Natural killer cell (primary cell): ENCODE data around the gene ARAP1. TPM values are rescaled to one million over a fixed set of nuclear protein-coding genes. Genes with fewer than 3 reads are reported as not detected.

Experiments
- ATAC-seq, 3 donors: fragments of 150-1000 bp in 2 of 3; fragments of 200-7000 bp in 1 of 3; cut with Tn5 transposase; 1 replicate in 1 of 3; 2 replicates in 2 of 3; pipeline ENCODE4 v1.10.0; 2021; ENCODE audit warnings: mild to moderate bottlenecking in 2 of 3, moderate library complexity in 2 of 3
- DNase-seq, 2 donors: peaks; one replicate each; pipeline versions ENCODE4 v3.0.0 to v3.0.0-alpha.2; 2013 to 2021; ENCODE audit warnings: mixed read lengths in 1 of 2
- H3K27ac ChIP-seq: one replicate; pipeline ENCODE4 v1.5.1; 2013; ENCODE audit warnings: mild to moderate bottlenecking, low read length
- H3K27me3 ChIP-seq: one replicate; pipeline ENCODE4 v1.6.1; 2013; ENCODE audit warnings: low read length; ENCODE audit not compliant: control insufficient read depth, insufficient read depth
- H3K36me3 ChIP-seq: one replicate; pipeline ENCODE4 v1.6.1; 2013; ENCODE audit warnings: low read length; ENCODE audit not compliant: control insufficient read depth, insufficient read depth
- H3K4me1 ChIP-seq: one replicate; pipeline ENCODE4 v1.6.1; 2013; ENCODE audit warnings: low read length; ENCODE audit not compliant: control insufficient read depth, insufficient read depth
- H3K4me3 ChIP-seq: one replicate; pipeline ENCODE4 v1.5.1; 2013; ENCODE audit warnings: low read length
- H3K9me3 ChIP-seq: one replicate; pipeline ENCODE4 v1.6.1; 2013; ENCODE audit warnings: low read length; ENCODE audit not compliant: control insufficient read depth, insufficient read depth
- H3K27ac Mint-ChIP-seq, 2 donors: one replicate each; pipeline ENCODE4 v1.8.0; 2022; ENCODE audit warnings: mild to moderate bottlenecking in 2 of 2, mixed read lengths in 2 of 2, moderate library complexity in 1 of 2
- H3K27me3 Mint-ChIP-seq, 2 donors: one replicate each; pipeline ENCODE4 v1.8.0; 2022; ENCODE audit warnings: low read depth in 2 of 2, mixed read lengths in 2 of 2
- H3K36me3 Mint-ChIP-seq: one replicate; pipeline ENCODE4 v1.8.0; 2022; ENCODE audit warnings: mixed read lengths
- H3K4me1 Mint-ChIP-seq, 2 donors: one replicate each; pipeline ENCODE4 v1.8.0; 2022; ENCODE audit warnings: mixed read lengths in 2 of 2
- H3K4me3 Mint-ChIP-seq: one replicate; pipeline ENCODE4 v1.8.0; 2022; ENCODE audit warnings: mild to moderate bottlenecking, moderate library complexity, mixed read lengths
- H3K9me3 Mint-ChIP-seq, 2 donors: one replicate each; pipeline ENCODE4 v1.8.0; 2022; ENCODE audit warnings: mixed read lengths in 2 of 2
- CTCF ChIP-seq: fragments of 200-600 bp; IDR thresholded peaks from one replicate; pipeline ENCODE4 v1.8.0; 2022; ENCODE audit warnings: antibody characterized with exemption
- WGBS: methylation state at CpG from one replicate; pipeline ENCODE4 v1.1.7; 2013; ENCODE audit warnings: missing lambda C conversion rate; ENCODE audit not compliant: insufficient coverage; 5-methylcytosine and 5-hydroxymethylcytosine counted together
- intact Hi-C: fragments of 100-400 bp; cut with micrococcal nuclease; formaldehyde crosslinking; loops from one replicate; pipeline ENCODE4 v1.14.2; 2022
- total RNA-seq, 4 donors: library from RNA; stranded (reverse); fragments of 120-200 nt in 1 of 4; gene quantifications; one replicate each; pipeline versions ENCODE4 v1.2.3 to v1.2.4, GENCODE V29; 2013 to 2022

Gene ARAP1
- total RNA-seq, 3 donors from 2014 or later (not counting 1 experiment from before 2014, with no cell fraction given), result 293 to 327 (median 296) TPM

- 73% methylated on average over 26 of the region's 26 CpGs for WGBS
- intact Hi-C loops, result no loop called here
- Mint-ChIP-seq H3K4me3 (peak overlapping the region; percentile 3), H3K9me3 (no peaks in the 10 kb centered on the region), H3K36me3 (peaks cover 12% of the 10 kb centered on the region), H3K27ac (peak overlapping the region; percentile 73 to 93), H3K4me1 (peaks cover 53 to 74% of the 10 kb centered on the region in 2 donors), H3K27me3 (no peaks in the 10 kb centered on the region)
- ATAC-seq (peak; percentile 50 to 76 (median 73)), DNase-seq (peak in 1 of 2 donors; percentile 39)
- no peak for TF ChIP-seq CTCF
- Histone ChIP-seq H3K27ac (no peak overlapping the region), H3K36me3 (peaks cover 71% of the 10 kb centered on the region), H3K9me3 (no peaks in the 10 kb centered on the region), H3K4me3 (no peak overlapping the region), H3K4me1 (peaks cover 28% of the 10 kb centered on the region), H3K27me3 (no peaks in the 10 kb centered on the region)
Measured at GRCh38 chr11:72712168-72712751, 39.9 kb downstream of the ARAP1 start.

- DNase-seq (no peak), ATAC-seq (no peak)
- Histone ChIP-seq H3K4me3 (no peak overlapping the region), H3K27me3 (no peaks in the 10 kb centered on the region), H3K27ac (no peak overlapping the region), H3K9me3 (no peaks in the 10 kb centered on the region), H3K4me1 (peaks cover 28% of the 10 kb centered on the region), H3K36me3 (peaks cover 72% of the 10 kb centered on the region)
- Mint-ChIP-seq H3K27me3 (no peaks in the 10 kb centered on the region), H3K9me3 (no peaks in the 10 kb centered on the region), H3K36me3 (peaks cover 12% of the 10 kb centered on the region), H3K4me3 (no peak overlapping the region), H3K4me1 (peaks cover 58 to 80% of the 10 kb centered on the region in 2 donors), H3K27ac (peak overlapping the region; percentile 76 to 93)
- WGBS, result 99% methylated on average over 9 of the region's 9 CpGs
- intact Hi-C loops, result no loop called here
- no peak for TF ChIP-seq CTCF
Measured at GRCh38 chr11:72711141-72711540, 41.1 kb downstream of the ARAP1 start.

- no peak for ATAC-seq
- Histone ChIP-seq H3K27me3 (no peaks in the 10 kb centered on the region), H3K4me3 (no peak overlapping the region), H3K27ac (no peak overlapping the region), H3K36me3 (peaks cover 79% of the 10 kb centered on the region), H3K4me1 (peaks cover 25% of the 10 kb centered on the region), H3K9me3 (no peaks in the 10 kb centered on the region)
- Mint-ChIP-seq H3K9me3 (no peaks in the 10 kb centered on the region), H3K4me1 (peaks cover 52 to 74% of the 10 kb centered on the region in 2 donors), H3K27ac (peak overlapping the region in 1 of 2 donors; percentile 70), H3K27me3 (no peaks in the 10 kb centered on the region), H3K4me3 (no peak overlapping the region), H3K36me3 (peaks cover 12% of the 10 kb centered on the region)
- 94% methylated on average over 11 of the region's 11 CpGs for WGBS
- intact Hi-C loops, result no loop called here
- TF ChIP-seq CTCF, result no peak
- DNase-seq, result no peak
Measured at GRCh38 chr11:72710278-72710677, 41.9 kb downstream of the ARAP1 start.
